Renal cortical epithelial cell (primary cell): ENCODE results near the gene NLGN3. TPM values are rescaled to one million over a fixed set of nuclear protein-coding genes. Genes with fewer than 3 reads are reported as not detected.

Experiments used
- DNase-seq: peaks from one replicate; pipeline ENCODE4 v3.0.0-alpha.2; 2011; ENCODE audit warnings: low read depth
- total RNA-seq: library from RNA; depleted of rRNA; stranded (reverse); fragments of >200 nt; gene quantifications from 2 replicates; pipeline ENCODE4 v1.2.3, GENCODE V29; 2014

Gene NLGN3
- total RNA-seq, 1 donor from 2014 or later = 0.15 TPM

DNA sequence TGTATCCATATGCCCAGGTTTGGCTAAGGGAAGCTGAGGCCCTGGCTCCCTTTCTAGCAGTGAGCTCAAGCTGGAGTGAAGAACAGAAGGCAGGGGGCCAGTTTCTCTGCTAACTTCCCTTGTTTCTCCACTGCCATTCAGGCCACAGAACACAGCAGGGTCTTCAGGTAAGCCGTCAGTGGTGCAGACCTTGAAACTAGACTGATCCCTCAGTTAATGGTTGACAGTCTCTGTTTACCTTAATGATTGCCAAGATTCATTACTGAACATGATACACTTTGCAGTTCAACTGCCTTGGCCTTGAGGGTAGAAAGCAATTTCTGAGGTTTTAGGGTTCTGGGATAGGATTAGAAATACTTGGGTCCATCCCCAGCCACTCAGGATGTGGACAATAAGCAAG is 69.5 kb downstream of the NLGN3 start:
- peak; percentile 24 for DNase-seq

DNA sequence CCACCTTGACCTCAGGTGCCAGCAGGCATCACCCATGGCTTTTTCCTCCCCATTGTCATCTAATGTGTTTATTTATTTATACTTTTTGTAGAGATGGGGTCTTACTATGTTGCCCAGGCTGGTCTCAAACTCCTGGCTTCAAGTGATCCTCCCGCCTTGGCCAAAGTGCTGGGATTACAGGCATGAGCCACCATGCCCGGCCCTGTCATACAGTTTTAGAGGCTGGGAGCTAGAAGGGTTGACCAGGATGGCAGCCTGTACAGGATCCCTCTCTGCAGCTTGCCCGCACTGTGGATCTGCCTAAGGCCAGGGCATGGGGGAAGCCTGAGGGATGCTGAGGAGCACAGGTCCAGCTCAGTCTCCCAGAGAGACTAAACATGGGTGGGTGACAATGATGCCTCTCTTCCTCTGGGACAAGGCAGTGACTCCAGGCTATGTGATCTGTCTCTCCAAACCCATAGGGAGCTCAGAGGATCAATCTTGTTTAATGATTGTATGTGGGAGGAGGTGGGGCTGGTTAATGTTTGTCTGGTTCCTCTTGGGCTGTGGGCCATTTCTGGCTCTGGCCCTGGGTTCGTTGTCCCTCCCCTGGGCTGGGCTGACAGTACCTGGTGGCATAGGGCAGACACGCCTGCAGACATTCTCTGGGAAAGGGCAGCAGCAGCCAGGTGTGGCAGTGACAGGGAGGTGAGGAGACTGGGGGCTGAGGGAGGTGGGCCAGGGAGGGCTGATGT is 70.1 kb downstream of the NLGN3 start:
- peak; percentile 44 for DNase-seq

- peak; percentile 13 for DNase-seq
These were observed 70.8 kb downstream of the NLGN3 start for GRCh38 chrX:71215338-71215912.

DNA sequence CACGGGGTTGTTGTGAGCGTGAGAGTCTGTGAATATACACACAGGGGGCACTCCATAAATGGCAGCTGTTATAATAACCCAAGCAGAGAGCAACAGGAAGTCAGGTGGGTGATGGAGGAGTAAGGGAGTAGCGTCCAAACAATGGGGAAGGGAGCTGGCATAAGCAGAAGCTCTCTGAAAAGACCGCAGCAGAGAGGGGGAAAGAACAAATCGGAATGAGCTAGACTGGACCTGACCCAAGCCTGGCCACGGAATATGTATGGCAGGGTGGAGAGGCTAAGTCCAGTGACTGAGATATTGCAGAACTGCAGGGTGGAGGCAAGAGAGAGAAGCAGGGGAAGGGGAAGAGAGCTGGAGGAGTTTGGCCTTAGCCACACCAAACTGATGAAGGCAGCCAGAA is 71.8 kb downstream of the NLGN3 start:
- DNase-seq = no peak

DNA sequence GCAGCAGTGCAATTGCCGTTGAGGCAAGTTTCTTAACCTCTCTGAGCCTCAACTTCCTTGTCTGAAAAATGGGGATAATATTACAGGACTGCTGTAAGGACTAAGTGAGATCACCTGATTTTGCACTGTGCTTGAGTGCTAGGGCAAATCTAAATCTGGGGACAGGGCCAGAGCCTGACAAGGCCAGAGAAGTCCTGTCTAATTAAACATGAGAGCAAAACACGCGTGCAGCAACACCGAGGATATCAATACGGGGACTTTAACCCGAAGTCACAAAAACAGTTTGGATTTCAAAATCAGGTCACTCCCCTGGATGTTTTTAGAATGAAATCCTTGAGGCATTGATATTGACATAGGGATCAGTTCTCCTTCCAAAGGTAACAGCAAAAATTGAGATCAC is 72.7 kb downstream of the NLGN3 start:
- DNase-seq = no peak

Other genes with a start within 250 kb of the NLGN3 start
- gene TEX11, start 236.1 kb upstream of the NLGN3 start, total RNA-seq = 0.05 TPM in 1 of 2 replicates, not detected in the other
- gene SLC7A3, start 213.7 kb upstream of the NLGN3 start, total RNA-seq = not detected in 2 replicates
- gene SNX12, start 76.5 kb upstream of the NLGN3 start, total RNA-seq = 66.9 and 76.5 TPM in 2 replicates
- 3.8 and 6.5 TPM in 2 replicates for gene FOXO4, start 49.0 kb upstream of the NLGN3 start, total RNA-seq
- gene CXorf65, start 38.1 kb upstream of the NLGN3 start, total RNA-seq = not detected in 2 replicates
- not detected in 2 replicates for gene IL2RG, start 33.3 kb upstream of the NLGN3 start, total RNA-seq
- 9.6 and 42.5 TPM in 2 replicates for gene MED12, start 26.2 kb upstream of the NLGN3 start, total RNA-seq
- 0.35 and 0.55 TPM in 2 replicates for gene GJB1, start 78.4 kb downstream of the NLGN3 start, total RNA-seq
- 11.3 and 25.1 TPM in 2 replicates for gene ZMYM3, start 109.3 kb downstream of the NLGN3 start, total RNA-seq
- gene NONO, start 138.8 kb downstream of the NLGN3 start, total RNA-seq = 409 and 442 TPM in 2 replicates
- gene ITGB1BP2, start 156.9 kb downstream of the NLGN3 start, total RNA-seq = 0.17 and 1.1 TPM in 2 replicates
- gene TAF1, start 221.5 kb downstream of the NLGN3 start, total RNA-seq = 17.5 and 68.4 TPM in 2 replicates